COR-L47 (cell line): ENCODE results near the gene AP4S1.
"Not testable (repeated sequence)": the region's sequence is repeated elsewhere in the genome, so short reads cannot be mapped to it uniquely, and the experiment has no call there.

Experiments used
- DNase-seq: peaks from one replicate; lab custom pipeline; 2025; lab: John Stamatoyannopoulos, UW

AP4S1 gene

GRCh38 chr14:31086466-31086865, 61.0 kb downstream of the AP4S1 start:
- DNase-seq: not testable (repeated sequence)

GRCh38 chr14:31090883-31091764, 65.7 kb downstream of the AP4S1 start:
- DNase-seq: no peak

GRCh38 chr14:31092160-31092708, 66.8 kb downstream of the AP4S1 start:
- DNase-seq: no peak

GRCh38 chr14:31093884-31094839, 68.7 kb downstream of the AP4S1 start:
- not testable (repeated sequence) for DNase-seq

GRCh38 chr14:31095817-31096216, 70.4 kb downstream of the AP4S1 start:
- DNase-seq: not testable (repeated sequence)

- DNase-seq: no peak
These were observed 70.8 kb downstream of the AP4S1 start for GRCh38 chr14:31096255-31096654.

- no peak for DNase-seq
These were observed 71.6 kb downstream of the AP4S1 start for GRCh38 chr14:31097081-31097480.

- no peak for DNase-seq
These were observed 81.3 kb downstream of the AP4S1 start for GRCh38 chr14:31106768-31107167.

- no peak for DNase-seq
These were observed 83.8 kb downstream of the AP4S1 start for GRCh38 chr14:31109257-31109656.

- DNase-seq: no peak
These were observed 85.4 kb downstream of the AP4S1 start for GRCh38 chr14:31110872-31111271.

GRCh38 chr14:31113794-31114193, 88.3 kb downstream of the AP4S1 start:
- no peak for DNase-seq

GRCh38 chr14:31118892-31119291, 93.4 kb downstream of the AP4S1 start:
- DNase-seq: no peak

- DNase-seq: no peak
These were observed 96.7 kb downstream of the AP4S1 start for GRCh38 chr14:31122098-31122611.

- DNase-seq: no peak
These were observed 97.5 kb downstream of the AP4S1 start for GRCh38 chr14:31122921-31123320.

- DNase-seq: no peak
These were observed 98.7 kb downstream of the AP4S1 start for GRCh38 chr14:31124197-31124596.

GRCh38 chr14:31125231-31125630, 99.8 kb downstream of the AP4S1 start:
- DNase-seq: no peak

GRCh38 chr14:31126680-31127079, 101.2 kb downstream of the AP4S1 start:
- DNase-seq: no peak

GRCh38 chr14:31127690-31128089, 102.2 kb downstream of the AP4S1 start:
- DNase-seq: no peak

- no peak for DNase-seq
These were observed 103.4 kb downstream of the AP4S1 start for GRCh38 chr14:31128601-31129526.

GRCh38 chr14:31133133-31133532, 107.7 kb downstream of the AP4S1 start:
- no peak for DNase-seq
